HG03354 (cell line): ENCODE data around the gene PRSS33.

Experiments
- ATAC-seq: cut with Tn5 transposase; IDR thresholded peaks from one replicate; pipeline ENCODE4 v1.9.1; 2021; ENCODE audit warnings: mild to moderate bottlenecking; ENCODE audit not compliant: unreplicated experiment, poor library complexity, severe bottlenecking

Gene PRSS33, protein sequence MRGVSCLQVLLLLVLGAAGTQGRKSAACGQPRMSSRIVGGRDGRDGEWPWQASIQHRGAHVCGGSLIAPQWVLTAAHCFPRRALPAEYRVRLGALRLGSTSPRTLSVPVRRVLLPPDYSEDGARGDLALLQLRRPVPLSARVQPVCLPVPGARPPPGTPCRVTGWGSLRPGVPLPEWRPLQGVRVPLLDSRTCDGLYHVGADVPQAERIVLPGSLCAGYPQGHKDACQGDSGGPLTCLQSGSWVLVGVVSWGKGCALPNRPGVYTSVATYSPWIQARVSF

DNA sequence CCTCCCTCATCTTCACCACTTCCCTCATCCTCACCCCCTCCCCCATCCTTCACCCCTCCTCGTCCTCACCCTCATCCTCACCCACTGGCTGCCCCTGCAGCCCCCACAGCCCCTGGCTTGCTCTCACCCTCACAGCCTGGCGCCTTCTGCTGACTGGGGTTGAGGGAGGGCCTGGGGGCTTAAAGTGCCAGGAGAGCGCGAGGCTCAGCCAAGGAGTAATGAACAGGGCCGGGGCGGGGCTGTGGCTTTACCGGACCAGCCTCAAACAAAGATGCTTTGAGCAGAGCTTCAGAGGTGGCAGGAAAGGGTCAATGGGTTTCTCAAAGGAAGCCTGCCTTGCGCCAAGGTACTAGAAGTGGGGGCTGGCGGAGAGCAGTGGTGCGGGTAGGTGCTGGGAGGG, at the start of gene PRSS33:
TSS of gene PRSS33 (minus strand) at position 155 of the 400 bp plus-strand sequence. CDS start 1,013 bp downstream, outside the sequence.
- no peak for ATAC-seq

DNA sequence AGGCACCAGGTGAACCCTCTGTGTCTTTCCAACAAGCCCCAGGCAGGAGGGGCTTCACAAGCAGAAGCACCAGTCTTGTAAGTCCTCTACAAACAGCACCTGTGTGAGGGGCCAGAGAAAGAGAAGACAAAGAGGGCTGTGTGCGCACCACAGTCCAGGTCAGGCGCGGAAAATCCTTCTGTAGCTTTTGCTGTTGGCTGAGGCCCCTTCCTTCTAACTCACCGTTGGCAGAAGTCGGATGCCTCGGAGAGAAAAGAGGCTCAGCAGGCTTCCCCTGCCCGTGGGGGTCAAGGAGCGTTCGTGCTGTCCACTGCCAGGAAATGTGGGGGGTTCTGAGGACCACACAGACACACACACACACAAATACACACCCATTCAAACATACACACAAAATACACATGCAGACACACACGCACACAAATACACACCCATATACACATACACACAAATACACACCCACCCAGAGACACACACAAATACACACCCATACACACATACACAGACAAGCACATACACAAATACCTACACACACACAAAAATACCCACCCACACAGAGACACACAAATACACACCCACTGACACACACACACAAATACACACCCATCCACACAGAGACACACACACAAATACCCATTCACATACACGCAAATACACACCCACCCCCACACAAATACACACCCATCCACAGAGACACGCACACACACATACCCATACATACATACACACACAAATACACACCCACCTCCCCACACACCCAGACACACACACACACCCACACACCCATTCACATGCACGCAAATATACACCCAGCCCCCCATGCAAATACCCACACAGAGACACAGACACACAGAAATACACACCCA, 49.5 kb upstream of the PRSS33 start:
- ATAC-seq, result no peak

GRCh38 chr16:2835638-2836493, 48.5 kb upstream of the PRSS33 start:
- ATAC-seq, result no peak

DNA sequence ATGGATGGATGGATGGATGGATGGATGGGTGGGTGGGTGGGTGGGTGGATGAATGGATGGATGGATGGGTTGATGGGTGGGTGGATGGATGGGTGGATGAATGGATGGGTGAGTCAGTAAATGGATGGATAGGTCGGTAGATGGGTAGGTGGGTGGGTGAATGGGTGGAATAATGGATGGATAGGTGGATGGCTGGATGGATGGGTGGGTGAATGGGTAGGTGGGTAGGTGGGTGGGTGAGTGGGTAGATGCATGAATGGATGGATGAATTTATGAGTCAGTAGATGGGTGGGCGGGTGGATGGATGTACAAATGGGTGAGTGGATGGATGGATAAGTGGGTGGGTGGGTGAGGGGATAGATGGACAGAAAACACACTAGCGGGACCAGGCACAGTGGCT, 47.6 kb upstream of the PRSS33 start:
- no peak for ATAC-seq

- ATAC-seq, result no peak
These were observed 46.4 kb upstream of the PRSS33 start for GRCh38 chr16:2833776-2834175.

DNA sequence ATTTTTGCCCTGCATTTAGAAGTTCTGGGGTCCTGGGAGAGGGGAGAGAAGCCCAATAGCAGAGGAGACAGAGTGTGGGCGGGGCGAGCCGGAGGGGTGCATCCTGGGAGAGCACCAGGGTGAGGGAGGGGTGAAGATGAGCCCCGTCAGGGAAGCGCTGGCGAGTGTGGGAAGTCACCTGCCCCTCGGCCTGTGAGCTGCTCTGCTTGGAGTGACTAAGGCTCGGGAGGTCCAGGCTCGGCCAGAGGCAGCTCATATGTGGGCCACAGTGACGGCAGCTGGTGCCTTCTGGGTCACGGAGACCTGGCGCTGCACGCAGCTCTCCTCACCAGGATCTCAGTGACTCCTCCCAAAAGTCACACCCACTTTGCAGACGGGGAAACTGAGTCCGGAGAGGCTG, 43.8 kb upstream of the PRSS33 start:
- no peak for ATAC-seq

DNA sequence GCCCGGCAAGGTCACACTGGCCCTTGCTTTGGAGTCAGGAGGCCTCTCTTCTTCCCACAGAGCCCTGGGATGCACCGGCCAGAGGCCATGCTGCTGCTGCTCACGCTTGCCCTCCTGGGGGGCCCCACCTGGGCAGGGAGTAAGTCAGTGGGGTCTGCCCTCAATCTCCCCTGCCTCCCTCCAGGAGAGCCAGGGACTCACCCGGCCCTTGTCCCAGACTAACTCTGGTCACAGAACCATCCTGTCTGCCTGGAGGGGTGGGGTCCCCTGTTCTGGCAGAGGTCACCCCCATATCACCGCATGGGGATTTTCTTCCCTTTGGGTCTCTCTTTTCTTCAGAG, 43.0 kb upstream of the PRSS33 start:
- no peak for ATAC-seq

- no peak for ATAC-seq
These were observed 42.4 kb upstream of the PRSS33 start, which contains the start of gene ZG16B for GRCh38 chr16:2829501-2830354. TSS of gene ZG16B (plus strand) at chr16:2830303. CDS start at chr16:2830442, 139 bp downstream.

GRCh38 chr16:2828876-2829430, 41.6 kb upstream of the PRSS33 start:
- ATAC-seq, result no peak

DNA sequence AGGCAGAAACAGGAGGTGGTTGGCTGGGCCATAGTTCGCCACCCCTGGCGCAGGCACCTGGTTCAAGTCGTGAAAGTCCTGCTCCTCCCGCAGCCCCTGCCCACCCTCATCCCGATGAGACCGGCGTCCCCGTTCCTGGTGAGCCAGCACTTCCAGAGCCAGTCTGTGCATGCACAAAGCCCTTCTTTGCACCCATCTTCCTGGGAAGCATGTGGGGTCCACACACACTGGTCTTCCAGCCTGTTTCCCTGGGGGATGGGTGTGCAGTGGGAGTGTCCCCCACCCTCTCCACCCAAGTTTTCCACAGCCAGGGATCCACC, 41.1 kb upstream of the PRSS33 start:
- no peak for ATAC-seq

GRCh38 chr16:2827831-2828520, 40.6 kb upstream of the PRSS33 start:
- ATAC-seq, result no peak

DNA sequence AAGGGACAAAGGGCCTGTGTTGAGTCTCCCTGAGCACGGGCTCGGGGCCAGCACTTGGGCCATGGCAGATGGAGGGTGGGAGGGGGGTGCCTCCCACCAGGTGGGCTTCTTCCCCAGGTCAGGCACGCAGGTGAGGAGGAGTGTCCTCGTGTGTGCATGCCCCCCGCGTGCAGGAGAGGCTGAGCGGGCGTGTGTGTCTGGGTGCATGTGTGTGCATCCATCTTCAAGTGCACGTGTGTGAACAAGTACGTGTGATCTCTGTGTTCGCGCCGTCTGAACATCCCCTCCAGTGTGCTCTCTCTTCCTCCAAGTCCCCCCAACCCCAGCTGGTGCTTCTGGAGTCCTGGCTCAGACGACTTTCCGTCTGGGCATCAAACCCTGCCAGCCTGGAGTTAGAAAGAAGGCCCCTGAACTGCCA, 40.0 kb upstream of the PRSS33 start:
- no peak for ATAC-seq

- no peak for ATAC-seq
These were observed 39.4 kb upstream of the PRSS33 start for GRCh38 chr16:2826591-2827373.

- no peak for ATAC-seq
These were observed 38.5 kb upstream of the PRSS33 start for GRCh38 chr16:2825906-2826305.

- no peak for ATAC-seq
These were observed 37.8 kb upstream of the PRSS33 start for GRCh38 chr16:2825049-2825742.

DNA sequence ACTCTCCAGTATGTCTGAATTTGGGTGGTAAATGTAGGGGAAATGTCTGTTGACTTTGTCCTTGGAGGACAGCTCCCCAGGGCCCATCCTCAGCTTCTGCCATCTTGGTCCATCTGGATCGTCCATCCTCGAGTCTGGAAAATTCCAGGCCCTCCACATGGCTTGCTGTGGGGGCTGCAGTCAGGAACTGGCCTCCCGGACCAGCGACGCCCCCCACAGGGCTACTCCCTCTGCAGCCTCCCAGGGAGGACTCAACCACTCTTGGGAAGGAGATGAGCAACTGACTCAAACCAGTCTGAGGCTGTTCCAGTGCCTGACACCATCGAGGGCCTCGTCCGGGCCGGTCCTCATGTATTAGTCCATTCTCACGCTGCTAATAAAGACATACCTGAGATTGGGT, 37.3 kb upstream of the PRSS33 start:
- ATAC-seq, result no peak

DNA sequence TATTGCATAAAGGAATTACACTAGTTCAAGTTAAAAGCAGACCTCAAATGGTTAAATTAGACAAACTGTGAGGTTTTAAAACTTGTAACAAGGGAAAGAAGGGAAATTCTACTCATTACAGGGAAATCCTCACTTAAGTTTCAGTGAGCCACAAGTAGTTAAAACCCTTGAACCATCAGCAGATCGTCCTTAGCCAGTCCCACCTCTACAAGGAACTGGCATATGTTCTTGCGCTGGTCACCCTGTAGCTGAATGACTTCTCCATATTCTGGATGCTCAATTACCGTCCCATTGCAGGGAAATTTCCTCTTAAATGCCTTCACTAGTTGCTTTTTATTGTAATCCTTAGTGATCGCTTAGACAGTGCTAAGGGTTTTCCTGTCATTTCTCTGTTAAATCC, 35.1 kb upstream of the PRSS33 start:
- no peak for ATAC-seq
